Measurements from ENCODE around the gene TMEM8B.
A peak's percentile ranks its signal among the peaks of the same experiment; 100 is the strongest.

The TMEM8B gene

DNA sequence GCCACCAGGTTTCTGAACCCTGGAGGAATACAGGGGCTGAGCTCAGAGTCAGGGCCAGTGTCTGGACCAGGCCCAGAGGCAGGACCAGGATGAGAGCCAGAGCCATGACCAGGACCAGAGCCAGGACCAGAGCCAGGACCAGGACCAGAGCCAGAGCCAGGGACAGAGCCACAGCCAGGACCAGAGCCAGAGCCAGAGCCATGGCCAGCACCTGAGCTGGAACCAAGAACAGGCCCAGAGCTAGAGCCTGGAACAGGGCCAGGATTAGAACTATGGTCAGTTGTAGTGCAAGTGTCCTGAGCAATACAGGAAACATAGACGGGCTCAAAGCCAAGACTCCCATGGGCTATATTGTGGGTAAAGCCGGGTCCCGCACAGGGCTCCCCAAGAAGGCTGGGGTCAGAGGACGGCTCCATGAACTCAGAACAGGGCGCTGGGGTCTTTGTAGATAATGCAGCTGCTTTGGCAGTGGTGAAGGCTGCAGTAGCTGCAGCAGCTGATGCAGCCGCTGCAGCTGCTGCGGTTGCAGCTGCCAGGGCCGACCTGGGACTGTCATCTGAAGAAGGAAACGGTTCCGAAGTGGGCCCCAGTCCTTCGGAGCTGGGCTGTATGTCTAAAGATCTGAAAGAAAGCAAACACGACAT is 17.5 kb upstream of the TMEM8B start:
- TF ChIP-seq, protein P1, sequence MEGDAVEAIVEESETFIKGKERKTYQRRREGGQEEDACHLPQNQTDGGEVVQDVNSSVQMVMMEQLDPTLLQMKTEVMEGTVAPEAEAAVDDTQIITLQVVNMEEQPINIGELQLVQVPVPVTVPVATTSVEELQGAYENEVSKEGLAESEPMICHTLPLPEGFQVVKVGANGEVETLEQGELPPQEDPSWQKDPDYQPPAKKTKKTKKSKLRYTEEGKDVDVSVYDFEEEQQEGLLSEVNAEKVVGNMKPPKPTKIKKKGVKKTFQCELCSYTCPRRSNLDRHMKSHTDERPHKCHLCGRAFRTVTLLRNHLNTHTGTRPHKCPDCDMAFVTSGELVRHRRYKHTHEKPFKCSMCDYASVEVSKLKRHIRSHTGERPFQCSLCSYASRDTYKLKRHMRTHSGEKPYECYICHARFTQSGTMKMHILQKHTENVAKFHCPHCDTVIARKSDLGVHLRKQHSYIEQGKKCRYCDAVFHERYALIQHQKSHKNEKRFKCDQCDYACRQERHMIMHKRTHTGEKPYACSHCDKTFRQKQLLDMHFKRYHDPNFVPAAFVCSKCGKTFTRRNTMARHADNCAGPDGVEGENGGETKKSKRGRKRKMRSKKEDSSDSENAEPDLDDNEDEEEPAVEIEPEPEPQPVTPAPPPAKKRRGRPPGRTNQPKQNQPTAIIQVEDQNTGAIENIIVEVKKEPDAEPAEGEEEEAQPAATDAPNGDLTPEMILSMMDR (IDR thresholded peaks at IDR 0.05; ENCODE audit: low read depth, low read length): no peak
- DNase-seq (ENCODE audit: low read depth in 2 of 2): peak; percentile 44 to 49
- H3K4me3 ChIP-seq (replicated peaks in 1 of 2; ENCODE audit: low read depth in 2 of 2, low read length in 2 of 2): peak overlapping the region; percentile 56 to 59

DNA sequence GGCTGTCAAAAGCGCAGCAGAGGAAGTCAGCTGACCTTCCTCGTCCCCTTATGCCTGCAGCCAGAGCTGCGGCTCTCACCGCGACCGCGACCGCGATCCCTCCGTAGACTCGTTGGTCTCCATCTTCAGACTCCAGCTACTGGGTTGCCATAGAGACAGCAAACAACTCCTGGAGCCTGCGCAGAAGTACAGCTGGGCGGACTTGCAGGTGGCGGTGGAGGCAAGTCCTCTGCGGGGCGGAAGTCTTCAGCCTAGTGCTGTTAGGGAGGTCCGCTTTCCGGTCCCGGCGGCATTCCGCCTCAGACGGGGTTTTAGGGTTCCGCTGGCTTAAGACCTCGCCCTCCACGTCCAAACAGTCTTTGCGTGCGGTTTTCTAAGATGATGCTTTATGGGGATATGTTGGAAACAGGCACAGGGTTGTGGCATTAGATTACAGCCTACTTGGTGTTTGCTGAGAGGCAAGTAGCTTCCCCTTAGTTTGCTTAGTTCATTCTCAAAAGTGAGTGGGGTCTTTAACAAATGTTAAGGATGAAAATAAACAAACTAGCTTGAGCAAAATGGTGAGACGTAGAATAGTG is 16.9 kb upstream of the TMEM8B start, which contains the start of gene SPAG8:
Gene SPAG8 (minus strand): TSS at position 238 of the 578 bp plus-strand sequence. CDS start 115 bp downstream, at position 123.
- TF ChIP-seq, protein P1 (IDR thresholded peaks at IDR 0.05; ENCODE audit: low read depth, low read length): no peak
- H3K4me3 ChIP-seq (replicated peaks in 1 of 2; ENCODE audit: low read depth in 2 of 2, low read length in 2 of 2): peak within 1 kb of the TSS; percentile 56 to 59
- DNase-seq (ENCODE audit: low read depth in 2 of 2): peak; percentile 98

DNA sequence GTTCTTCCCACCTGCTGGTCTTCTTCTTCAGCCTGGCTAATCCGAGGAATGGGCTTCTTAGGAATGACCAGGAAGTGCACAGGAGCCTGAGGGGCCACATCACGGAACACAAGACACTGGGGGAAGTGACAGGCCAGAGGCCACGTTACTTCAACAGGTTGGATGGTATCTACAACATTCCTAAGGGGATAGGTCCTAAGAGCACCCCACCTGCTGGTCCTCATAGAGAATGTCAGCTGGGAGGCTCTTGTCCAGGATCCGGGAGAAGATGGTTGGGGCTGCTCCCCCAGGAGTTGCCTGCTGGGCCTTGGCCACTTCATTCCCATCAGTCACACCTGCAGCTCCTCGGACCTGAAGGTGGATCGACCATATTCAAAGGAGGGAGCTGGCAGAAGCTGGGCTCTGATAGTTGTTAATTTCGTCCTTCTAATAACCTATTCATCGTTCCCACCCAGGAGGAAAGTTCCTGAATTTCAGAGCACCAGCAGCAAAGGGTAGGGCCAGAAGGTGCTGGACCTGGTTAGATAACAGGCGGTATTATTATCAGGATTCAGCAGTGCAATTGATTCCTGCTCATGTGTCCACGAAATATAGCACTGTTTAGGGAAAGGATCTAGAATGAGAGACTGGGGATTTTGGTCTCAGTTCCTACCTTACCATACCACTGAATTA is 15.5 kb upstream of the TMEM8B start:
- DNase-seq (ENCODE audit: low read depth in 2 of 2): peak; percentile 28 to 54
- TF ChIP-seq, protein P1 (IDR thresholded peaks at IDR 0.05; ENCODE audit: low read depth, low read length): peak; percentile 35
- no peak overlapping the region for H3K4me3 ChIP-seq (replicated peaks in 1 of 2; ENCODE audit: low read depth in 2 of 2, low read length in 2 of 2)

DNA sequence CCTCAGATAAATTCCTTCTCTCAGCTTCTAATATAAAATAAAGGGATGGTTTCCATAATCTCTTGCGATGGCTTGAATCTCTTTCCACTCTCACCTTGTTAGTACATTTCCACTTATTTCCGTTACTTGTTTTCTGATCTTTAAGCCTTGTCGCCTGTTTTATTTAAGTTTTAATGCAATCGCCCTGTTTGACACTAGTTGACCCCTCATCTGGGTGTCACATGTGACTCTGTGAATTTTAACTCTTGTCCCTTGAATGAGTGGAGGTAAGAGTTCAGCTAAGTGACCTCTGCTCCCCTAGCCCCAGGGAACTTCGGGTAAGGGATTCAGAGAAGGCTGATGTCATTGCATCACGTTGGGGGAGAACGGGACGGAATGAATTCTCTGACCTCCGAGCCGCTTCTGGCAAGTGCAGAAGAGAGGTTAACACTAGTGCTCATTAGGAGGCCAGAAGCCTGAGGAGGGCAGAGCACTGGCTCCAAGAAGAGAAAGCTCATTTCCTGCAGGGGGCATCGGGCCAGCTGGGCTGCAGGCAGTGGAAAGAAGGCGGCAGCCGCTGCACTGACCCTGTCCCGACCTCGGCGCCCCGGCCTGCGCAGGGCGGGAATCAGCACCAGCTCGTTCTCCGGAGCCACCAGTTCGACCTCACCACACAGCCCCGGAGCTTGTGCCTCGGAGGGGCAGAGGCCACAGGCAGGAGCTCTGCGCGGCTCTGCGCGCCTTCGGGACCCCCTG is 14.8 kb upstream of the TMEM8B start:
- DNase-seq (ENCODE audit: low read depth in 2 of 2): peak; percentile 62 to 75
- TF ChIP-seq, protein P1 (IDR thresholded peaks at IDR 0.05; ENCODE audit: low read depth, low read length): peak; percentile 43
- peak overlapping the region; percentile 83 to 87 for H3K4me3 ChIP-seq (replicated peaks in 1 of 2; ENCODE audit: low read depth in 2 of 2, low read length in 2 of 2)

DNA sequence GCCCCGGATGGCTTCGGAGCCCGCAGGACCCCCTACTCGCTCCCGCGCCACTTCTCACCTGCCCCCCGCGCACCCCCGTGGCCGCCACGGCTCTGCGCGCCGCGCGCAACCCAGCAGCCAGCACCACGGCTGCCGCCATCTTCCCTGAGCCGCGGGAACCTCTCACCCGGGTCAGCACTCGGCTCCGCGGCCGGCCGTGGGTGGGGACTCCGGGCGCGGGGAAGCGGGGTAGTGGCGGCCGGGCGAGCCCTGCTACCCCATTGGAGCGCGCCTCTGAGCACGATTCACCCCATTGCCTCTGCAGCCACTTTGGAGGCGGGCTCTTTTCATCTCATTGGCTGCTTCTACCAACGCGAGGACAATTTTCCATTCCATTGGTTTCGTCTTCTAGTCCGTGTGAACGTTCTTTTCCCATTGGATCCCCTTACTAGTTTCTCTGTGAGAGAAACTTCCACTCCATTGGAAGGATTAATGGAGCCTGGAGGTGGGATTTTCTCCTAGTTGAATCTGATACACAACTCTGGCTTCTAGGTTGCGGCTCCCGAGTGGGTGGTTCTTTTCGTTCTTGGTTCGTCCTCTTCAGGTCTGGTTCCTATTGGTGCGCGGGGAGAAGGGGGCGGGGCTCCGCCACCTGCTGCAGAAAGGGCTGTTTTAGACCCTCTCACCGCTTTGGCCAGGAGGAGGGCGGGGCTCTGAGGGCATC is 14.0 kb upstream of the TMEM8B start, which contains the start of gene HINT2:
Gene HINT2 (minus strand): TSS at position 202 of the 703 bp plus-strand sequence. CDS start 63 bp downstream, at position 139.
- peak; percentile 99 for DNase-seq (ENCODE audit: low read depth in 2 of 2)
- H3K4me3 ChIP-seq (replicated peaks in 1 of 2; ENCODE audit: low read depth in 2 of 2, low read length in 2 of 2): peak within 1 kb of the TSS; percentile 83 to 87
- TF ChIP-seq, protein P1 (IDR thresholded peaks at IDR 0.05; ENCODE audit: low read depth, low read length): no peak

DNA sequence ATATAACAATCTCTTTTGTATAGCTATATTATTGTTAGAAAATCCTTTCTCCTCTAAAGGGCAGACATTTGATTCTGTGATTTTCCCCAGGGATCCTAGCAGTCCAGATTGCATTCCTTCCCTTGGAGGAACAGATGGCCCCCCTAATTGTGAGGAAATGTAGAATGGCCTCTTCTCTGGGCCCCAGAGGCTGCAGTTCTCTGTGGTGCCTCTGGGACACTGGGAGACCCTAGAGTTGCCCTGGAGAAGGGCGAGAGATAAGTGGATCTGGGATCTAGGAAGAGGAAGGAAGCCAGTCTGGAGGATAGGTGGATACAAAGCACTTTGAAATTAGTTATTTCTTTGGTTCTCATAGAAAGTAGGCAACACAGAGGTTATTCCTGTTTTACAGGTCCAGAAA is 12.3 kb upstream of the TMEM8B start:
- TF ChIP-seq, protein P1 (IDR thresholded peaks at IDR 0.05; ENCODE audit: low read depth, low read length): no peak
- DNase-seq (ENCODE audit: low read depth in 2 of 2): no peak
- no peak overlapping the region for H3K4me3 ChIP-seq (replicated peaks in 1 of 2; ENCODE audit: low read depth in 2 of 2, low read length in 2 of 2)
